NCI-H748 treated with DMSO at 0.1 percent for 48 hours (cell line): ENCODE results near the gene MCRS1.

Source experiments
- DNase-seq: peaks from one replicate; lab custom pipeline; 2025; lab: John Stamatoyannopoulos, UW

MCRS1 gene

DNA sequence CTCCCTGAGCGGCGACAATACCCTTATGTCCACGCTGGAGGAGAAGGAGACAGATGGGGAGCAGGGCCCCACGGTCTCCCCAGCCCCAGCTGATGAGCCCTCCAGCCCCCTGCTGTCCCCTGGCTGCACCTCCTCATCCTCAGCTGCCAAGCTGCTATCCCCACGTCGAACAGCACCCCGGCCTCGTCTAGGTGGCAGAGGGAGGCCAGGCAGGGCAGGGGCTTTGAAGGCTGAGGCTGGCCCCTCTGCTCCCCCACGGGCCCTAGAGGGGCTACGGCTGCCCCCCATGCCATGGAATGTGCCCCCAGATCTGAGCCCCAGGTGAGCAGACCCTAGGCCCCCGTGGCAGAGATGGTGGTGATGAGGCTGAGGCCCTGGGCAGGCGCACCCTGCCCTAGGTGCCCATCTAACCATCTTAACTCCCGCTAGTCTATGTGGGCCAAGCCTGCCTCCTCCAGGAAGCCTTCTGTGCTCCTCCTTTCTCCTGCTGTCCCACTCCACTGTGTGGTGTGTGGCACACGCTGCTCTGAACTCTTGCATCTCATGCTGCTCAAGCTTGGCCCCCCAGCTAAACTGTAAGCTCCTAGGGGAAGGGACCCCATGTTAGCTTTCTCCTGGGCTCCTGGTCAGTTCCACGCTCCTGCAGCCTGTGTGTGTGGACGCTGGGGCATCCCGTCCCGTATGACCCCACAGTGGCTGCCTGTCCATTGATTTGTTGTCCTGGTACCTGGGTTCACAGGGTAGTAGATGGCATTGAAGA lies 12.1 kb downstream of the MCRS1 start:
- no peak for DNase-seq

GRCh38 chr12:49554266-49554665 lies 13.7 kb downstream of the MCRS1 start:
- DNase-seq, result no peak

GRCh38 chr12:49553512-49554088 lies 14.3 kb downstream of the MCRS1 start:
- peak; percentile 61 for DNase-seq

GRCh38 chr12:49552899-49553298 lies 15.0 kb downstream of the MCRS1 start:
- no peak for DNase-seq

- no peak for DNase-seq
Measured at GRCh38 chr12:49552425-49552824, 15.5 kb downstream of the MCRS1 start.

DNA sequence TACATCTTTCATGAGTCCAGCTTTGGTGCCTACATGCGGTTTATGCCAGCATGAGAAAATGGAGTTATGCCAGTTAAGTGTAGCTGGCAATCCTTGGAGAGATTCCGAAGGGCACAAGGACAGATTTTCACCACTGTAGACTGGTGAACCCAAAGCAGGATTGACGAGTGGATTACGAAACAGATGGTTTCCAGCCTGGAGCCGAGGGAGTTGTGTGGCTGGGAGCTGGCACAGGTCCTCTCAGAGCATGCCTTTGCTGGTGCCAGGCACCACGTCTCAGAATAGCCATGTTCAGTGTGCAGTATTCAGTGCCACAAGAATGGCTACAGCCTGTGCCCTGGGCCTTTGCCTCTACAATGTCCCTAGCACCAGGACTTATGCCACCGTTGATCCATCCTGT lies 15.9 kb downstream of the MCRS1 start:
- no peak for DNase-seq

DNA sequence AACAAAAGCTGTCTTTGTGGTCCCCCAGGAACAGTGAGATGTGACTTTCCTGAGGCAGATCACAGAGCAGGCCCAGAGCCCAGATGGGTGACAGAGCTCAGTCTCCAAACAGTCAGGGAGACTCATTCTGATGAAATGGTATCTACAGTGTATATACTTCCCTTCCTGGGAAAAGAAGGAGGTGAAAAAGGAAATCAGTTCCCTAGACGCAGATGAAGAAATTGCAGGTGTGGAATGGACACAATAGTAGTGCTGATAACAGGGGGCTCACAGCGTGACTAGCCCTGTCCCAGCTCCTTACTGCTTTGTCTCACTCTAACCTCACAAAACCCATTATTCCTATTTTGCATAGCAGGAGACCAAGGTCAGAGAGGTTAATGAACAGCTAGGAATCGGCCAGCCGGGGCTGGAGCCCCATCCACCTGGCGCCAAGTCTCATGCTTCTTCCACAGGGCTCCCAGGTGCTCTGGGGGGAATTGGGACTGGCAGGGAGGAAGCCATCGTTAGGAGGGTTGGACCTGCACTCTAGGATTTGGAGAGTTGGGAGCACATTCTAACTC lies 17.2 kb downstream of the MCRS1 start:
- no peak for DNase-seq

DNA sequence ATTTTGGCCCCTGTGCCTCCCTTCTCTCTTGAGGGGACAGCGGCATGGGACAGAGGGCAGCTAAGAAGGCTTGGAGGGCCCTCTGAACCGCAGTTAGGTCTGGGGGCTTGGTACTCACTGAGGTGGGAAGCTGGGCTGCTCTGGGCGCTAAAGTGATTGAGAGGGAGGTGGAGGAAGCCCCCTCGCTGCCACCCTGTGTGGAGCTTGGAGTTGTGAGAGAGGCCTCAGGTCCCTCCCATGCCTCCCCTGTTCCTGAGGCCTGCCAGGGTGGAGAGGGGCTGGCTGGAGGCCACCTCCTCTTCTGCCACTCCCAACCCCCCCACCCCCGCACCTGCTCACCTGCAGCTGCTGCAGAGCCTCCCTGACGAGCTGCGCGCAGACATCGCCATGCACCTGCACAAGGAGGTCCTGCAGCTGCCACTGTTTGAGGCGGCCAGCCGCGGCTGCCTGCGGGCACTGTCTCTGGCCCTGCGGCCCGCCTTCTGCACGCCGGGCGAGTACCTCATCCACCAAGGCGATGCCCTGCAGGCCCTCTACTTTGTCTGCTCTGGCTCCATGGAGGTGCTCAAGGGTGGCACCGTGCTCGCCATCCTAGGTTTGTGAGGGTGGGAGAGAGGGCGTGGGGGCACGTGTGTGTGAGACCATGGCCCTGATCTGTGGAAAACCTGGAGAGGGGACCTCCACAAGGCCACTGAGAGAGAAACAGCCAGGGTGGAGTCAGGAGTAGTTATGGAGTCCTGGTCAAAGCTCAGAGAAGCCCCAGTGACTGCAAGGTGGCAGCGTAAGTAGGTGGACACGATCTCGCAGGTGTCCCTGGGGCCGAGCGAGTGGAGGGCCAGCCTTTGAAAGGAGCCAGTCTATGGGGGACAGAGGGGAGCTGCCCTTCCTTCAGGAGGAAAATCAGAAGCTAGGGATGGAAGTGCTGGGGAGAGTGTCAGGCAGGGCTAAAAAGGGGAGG lies 17.9 kb downstream of the MCRS1 start:
- peak; percentile 19 for DNase-seq

GRCh38 chr12:49548822-49549648 lies 18.9 kb downstream of the MCRS1 start:
- DNase-seq, result no peak

- DNase-seq, result no peak
Measured at GRCh38 chr12:49548481-49548821, 19.5 kb downstream of the MCRS1 start.

- no peak for DNase-seq
Measured at GRCh38 chr12:49547090-49547690, 20.8 kb downstream of the MCRS1 start.

- no peak for DNase-seq
Measured at GRCh38 chr12:49546481-49546880, 21.5 kb downstream of the MCRS1 start.

DNA sequence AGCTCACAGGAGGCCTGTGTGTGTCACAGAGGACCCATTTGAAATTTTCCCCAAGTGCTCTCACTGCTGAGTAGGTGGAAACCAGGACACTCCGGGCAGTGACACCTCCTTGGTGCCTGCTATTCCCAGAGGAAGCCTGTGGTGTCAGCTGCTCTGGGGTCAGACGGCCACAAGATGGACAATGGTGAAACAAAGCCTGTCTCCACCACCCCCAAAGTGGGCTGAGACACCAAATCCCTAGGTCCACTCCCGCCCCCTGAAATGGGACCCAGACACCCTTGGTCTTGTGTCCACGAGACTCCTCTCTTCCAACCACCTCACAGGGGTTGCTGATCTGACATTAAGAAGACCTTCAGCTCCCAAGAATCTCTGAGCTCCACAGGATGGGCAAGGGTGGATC lies 22.1 kb downstream of the MCRS1 start:
- DNase-seq, result no peak

DNA sequence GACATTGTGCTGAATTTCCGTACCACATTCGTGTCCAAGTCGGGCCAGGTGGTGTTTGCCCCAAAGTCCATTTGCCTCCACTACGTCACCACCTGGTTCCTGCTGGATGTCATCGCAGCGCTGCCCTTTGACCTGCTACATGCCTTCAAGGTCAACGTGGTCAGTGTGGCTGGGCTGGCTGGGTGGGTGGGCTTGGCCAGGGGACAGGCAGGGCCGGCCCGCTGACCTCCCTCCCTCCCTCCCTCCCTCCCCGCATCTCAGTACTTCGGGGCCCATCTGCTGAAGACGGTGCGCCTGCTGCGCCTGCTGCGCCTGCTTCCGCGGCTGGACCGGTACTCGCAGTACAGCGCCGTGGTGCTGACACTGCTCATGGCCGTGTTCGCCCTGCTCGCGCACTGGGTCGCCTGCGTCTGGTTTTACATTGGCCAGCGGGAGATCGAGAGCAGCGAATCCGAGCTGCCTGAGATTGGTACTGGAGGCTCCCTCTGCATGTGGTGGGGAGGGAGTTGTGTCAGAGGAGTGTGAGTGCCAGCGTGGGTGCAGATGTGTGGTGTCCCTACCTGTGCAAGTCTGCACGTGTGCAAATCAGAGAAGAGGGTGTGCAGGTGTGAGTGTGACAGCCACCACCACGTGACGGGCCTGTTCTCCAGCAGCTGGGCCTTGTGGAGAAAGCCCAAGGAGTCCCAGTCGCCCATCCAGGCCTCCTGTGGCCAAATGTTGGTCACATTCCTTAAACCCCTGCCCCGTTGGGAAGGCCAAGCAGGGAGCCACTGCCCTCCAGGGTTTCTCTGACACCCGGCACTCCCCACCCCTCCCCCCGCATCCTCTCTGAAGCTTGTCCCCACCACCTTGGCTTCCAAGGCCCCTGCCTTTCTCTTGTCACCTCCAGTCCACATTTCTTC lies 23.8 kb downstream of the MCRS1 start:
- no peak for DNase-seq

DNA sequence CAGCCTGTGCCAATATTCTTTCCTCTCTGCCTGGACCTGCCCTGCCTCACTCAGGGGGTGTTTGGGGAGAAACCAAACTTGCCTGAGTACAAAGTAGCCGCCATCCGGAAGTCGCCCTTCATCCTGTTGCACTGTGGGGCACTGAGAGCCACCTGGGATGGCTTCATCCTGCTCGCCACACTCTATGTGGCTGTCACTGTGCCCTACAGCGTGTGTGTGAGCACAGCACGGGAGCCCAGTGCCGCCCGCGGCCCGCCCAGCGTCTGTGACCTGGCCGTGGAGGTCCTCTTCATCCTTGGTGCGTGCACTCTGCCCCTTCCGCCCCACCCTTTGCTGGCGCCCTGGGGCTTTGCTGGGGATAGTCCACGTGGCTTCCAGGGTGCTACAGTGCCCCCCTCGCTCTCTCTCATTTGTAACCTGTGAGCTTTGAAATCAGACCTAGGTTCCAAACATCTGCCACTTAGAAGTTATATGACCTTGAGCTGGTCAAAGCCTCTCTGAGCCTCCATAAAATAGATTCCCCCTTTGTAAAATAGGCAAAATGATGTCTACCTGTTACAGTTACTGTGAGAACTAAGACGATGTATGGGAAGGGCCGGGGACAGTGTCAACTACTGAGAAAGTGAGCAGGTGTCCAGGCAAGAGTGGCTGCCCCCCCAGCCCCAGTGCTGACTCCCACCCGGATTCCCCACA lies 24.6 kb downstream of the MCRS1 start:
- DNase-seq, result no peak

DNA sequence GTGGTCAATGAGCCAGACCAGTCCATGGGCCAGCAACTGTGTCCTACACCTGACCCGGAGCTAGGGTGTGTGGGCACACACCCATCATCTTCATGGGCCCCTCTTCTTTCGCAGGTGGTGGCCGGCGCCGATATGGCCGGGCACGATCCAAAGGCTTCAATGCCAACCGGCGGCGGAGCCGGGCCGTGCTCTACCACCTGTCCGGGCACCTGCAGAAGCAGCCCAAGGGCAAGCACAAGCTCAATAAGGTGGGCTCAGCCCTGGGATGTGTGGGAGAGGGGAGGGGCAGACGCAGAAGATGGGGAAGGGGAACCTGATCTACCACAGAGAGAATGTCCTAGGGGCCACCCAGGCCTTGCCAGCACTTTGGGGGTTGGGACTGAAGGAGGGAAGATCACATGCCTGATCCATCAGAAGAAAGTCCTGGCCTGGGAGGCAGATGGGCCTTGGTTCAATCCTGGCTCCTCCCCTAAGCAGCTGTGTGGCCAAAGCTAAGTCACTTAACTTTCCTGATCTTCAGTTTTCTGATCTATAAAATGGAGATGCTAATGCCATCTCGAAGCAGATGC lies 25.3 kb downstream of the MCRS1 start:
- no peak for DNase-seq

DNA sequence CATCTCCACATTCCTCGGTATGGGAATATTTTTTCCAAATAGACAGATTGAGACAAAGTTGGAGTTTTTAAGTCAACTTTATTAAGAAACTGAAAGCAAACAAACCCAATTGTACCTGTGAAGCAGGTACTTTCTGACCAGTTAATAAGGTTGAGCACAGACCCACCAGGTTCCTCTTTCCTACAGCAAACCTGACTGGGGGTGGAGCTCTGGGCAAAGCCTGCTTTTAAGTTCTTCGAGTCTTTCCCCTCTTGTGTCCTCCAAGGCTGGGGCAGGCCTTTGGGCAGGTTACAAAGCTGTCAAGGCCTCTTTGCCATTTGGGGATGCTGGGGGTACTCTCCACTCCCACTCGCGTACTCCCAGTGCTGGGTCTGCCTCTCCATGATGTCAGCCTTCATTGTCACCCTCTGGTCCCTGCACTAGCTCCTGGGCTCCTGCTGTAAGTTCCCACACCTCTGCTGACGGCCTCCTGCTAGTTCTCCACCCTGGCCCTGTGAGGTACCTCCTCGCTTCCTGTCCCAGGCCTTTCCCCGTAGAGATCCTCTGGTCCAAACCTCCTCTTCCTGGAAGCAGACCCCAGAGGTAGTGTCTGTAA lies 25.9 kb downstream of the MCRS1 start:
- DNase-seq, result no peak

GRCh38 chr12:49541140-49541861 lies 26.6 kb downstream of the MCRS1 start:
- no peak for DNase-seq
